SK-N-SH (cell line): ENCODE measurements around the gene IQCK. TPM values are rescaled to one million over a fixed set of nuclear protein-coding genes. Genes with fewer than 3 reads are reported as not detected.

ENCODE experiments used
- CTCF ChIA-PET: fragments of 300-600, 350-600 bp; formaldehyde crosslinking; extraction: SDS; loops from one replicate; lab custom pipeline; 2021; lab: Yijun Ruan, JAX
- POLR2A ChIA-PET: fragments of 350-600 bp; sonication (Branson Sonifier 250); formaldehyde crosslinking; extraction: SDS; loops from one replicate; lab custom pipeline; 2020; ENCODE audit warnings: antibody characterized with exemption, inconsistent platforms; lab: Yijun Ruan, JAX
- DNase-seq: peaks from one replicate; pipeline ENCODE4 v3.0.0; 2012
- H2AFZ ChIP-seq: fragments of 200-600 bp; sonication (generic); 2 replicates; pipeline ENCODE4 v1.8.1; 2016; ENCODE audit warnings: antibody characterized with exemption, mild to moderate bottlenecking, low read depth
- H3F3A ChIP-seq: fragments of 200-600 bp; sonication (generic); replicated peaks from 2 replicates; pipeline ENCODE3; 2016; ENCODE audit warnings: antibody characterized with exemption, mild to moderate bottlenecking; ENCODE audit not compliant: insufficient read depth
- H3K27ac ChIP-seq, 2 experiments: fragments of 200-500 bp in 1 of 2; fragments of 200-600 bp in 1 of 2; sonication (Bioruptor generic) in 1 of 2; sonication (generic), shearing (Covaris generic) in 1 of 2; 2 replicates each; pipeline versions ENCODE4 v1.5.1 to v1.6.1; 2014 to 2016; ENCODE audit warnings: low read depth in 2 of 2, inconsistent platforms in 1 of 2, low read length in 1 of 2, mild to moderate bottlenecking in 1 of 2, mixed read lengths in 1 of 2
- H3K27me3 ChIP-seq: fragments of 200-600 bp; sonication (generic), shearing (Covaris generic); 2 replicates; pipeline ENCODE4 v1.6.1; 2016; ENCODE audit warnings: mixed run types; ENCODE audit not compliant: insufficient read depth
- H3K36me3 ChIP-seq, 2 experiments: fragments of 200-500 bp in 1 of 2; fragments of 200-600 bp in 1 of 2; sonication (Bioruptor generic) in 1 of 2; sonication (generic) in 1 of 2; replicated peaks in 1 of 2; 2 replicates each; pipeline versions ENCODE3 to v1.5.1; 2014 to 2016; ENCODE audit warnings: low read length in 1 of 2, mild to moderate bottlenecking in 1 of 2; ENCODE audit not compliant: insufficient read depth in 2 of 2, control insufficient read depth in 1 of 2
- H3K4me1 ChIP-seq, 2 experiments: fragments of 200-500 bp in 1 of 2; fragments of 200-600 bp in 1 of 2; sonication (Bioruptor generic) in 1 of 2; sonication (generic), shearing (Covaris generic) in 1 of 2; 2 replicates each; pipeline versions ENCODE4 v1.5.1 to v1.6.1; 2014 to 2016; ENCODE audit warnings: low read depth in 1 of 2, low read length in 1 of 2, mixed run types in 1 of 2; ENCODE audit not compliant: insufficient read depth in 2 of 2, control insufficient read depth in 1 of 2
- H3K4me2 ChIP-seq: fragments of 200-600 bp; sonication (generic), shearing (Covaris generic); 2 replicates; pipeline ENCODE4 v1.6.1; 2017; ENCODE audit warnings: mixed run types
- H3K4me3 ChIP-seq, 2 experiments: fragments of 200-500 bp in 1 of 2; fragments of 200-600 bp in 1 of 2; sonication (Bioruptor generic) in 1 of 2; sonication (generic), shearing (Covaris generic) in 1 of 2; 2 replicates each; pipeline versions ENCODE4 v1.5.1 to v1.8.1; 2014 to 2016; ENCODE audit warnings: low read depth in 2 of 2, inconsistent platforms in 1 of 2, low read length in 1 of 2, mild to moderate bottlenecking in 1 of 2, mixed read lengths in 1 of 2, moderate library complexity in 1 of 2
- H3K79me2 ChIP-seq: fragments of 200-600 bp; sonication (generic); 2 replicates; pipeline ENCODE4 v1.8.1; 2017; ENCODE audit warnings: mild to moderate bottlenecking; ENCODE audit not compliant: insufficient read depth
- H3K9ac ChIP-seq: fragments of 200-600 bp; sonication (generic); 2 replicates; pipeline ENCODE4 v1.6.1; 2017; ENCODE audit warnings: mixed run types
- H3K9me2 ChIP-seq: fragments of 200-600 bp; sonication (generic); 2 replicates; pipeline ENCODE4 v1.6.1; 2017; ENCODE audit warnings: mixed run types
- H3K9me3 ChIP-seq: fragments of 200-600 bp; sonication (generic); 2 replicates; pipeline ENCODE4 v1.6.1; 2017; ENCODE audit warnings: mixed run types, mild to moderate bottlenecking, moderate library complexity
- H4K20me1 ChIP-seq: fragments of 200-600 bp; sonication (generic); 2 replicates; pipeline ENCODE4 v1.6.1; 2017; ENCODE audit warnings: mild to moderate bottlenecking, mixed run types; ENCODE audit not compliant: insufficient read depth
- CHD2 ChIP-seq: fragments of 150-350 bp; IDR thresholded peaks from 2 replicates; pipeline ENCODE4 v1.6.1; 2018; ENCODE audit warnings: low read length; ENCODE audit not compliant: partially characterized antibody
- EP300 ChIP-seq, 2 experiments: IDR thresholded peaks; 2 replicates each; pipeline versions ENCODE4 v1.4.0 to v1.6.1; 2012; ENCODE audit warnings: borderline replicate concordance in 1 of 2, low read depth in 1 of 2, low read length in 1 of 2
- FOSL2 ChIP-seq: IDR thresholded peaks from 2 replicates; pipeline ENCODE4 v1.4.0; 2012; ENCODE audit warnings: low read depth, mild to moderate bottlenecking, moderate library complexity, borderline replicate concordance
- FOXJ3 ChIP-seq: sonication (generic); formaldehyde crosslinking; IDR thresholded peaks from 2 replicates; pipeline ENCODE4 v1.5.1; 2020; ENCODE audit warnings: mild to moderate bottlenecking, missing genetic modification reagents
- GABPA ChIP-seq: IDR thresholded peaks from 2 replicates; pipeline ENCODE4 v1.4.0; 2012; ENCODE audit warnings: low read depth, mild to moderate bottlenecking
- IRF3 ChIP-seq: fragments of 150-350 bp; IDR thresholded peaks from 2 replicates; pipeline ENCODE4 v1.6.1; 2016; ENCODE audit warnings: mild to moderate bottlenecking, low read depth, low read length
- JUND ChIP-seq: IDR thresholded peaks from 2 replicates; pipeline ENCODE4 v1.4.0; 2012
- MAX ChIP-seq: IDR thresholded peaks from 2 replicates; pipeline ENCODE4 v1.4.0; 2012; ENCODE audit warnings: low read depth
- MXI1 ChIP-seq: IDR thresholded peaks from 2 replicates; pipeline ENCODE4 v1.6.1; 2012; ENCODE audit warnings: mild to moderate bottlenecking, low read depth, low read length, improper control_type of control experiment
- NFIC ChIP-seq: IDR thresholded peaks from 2 replicates; pipeline ENCODE4 v1.4.0; 2012; ENCODE audit warnings: borderline replicate concordance
- POLR2AphosphoS5 ChIP-seq: IDR thresholded peaks from 2 replicates; pipeline ENCODE4 v1.6.1; 2012; ENCODE audit warnings: low read depth, low read length
- RAD21 ChIP-seq: IDR thresholded peaks from 2 replicates; pipeline ENCODE4 v1.6.1; 2012; ENCODE audit warnings: mild to moderate bottlenecking, low read length
- RFX5 ChIP-seq: IDR thresholded peaks from 2 replicates; pipeline ENCODE4 v1.6.1; 2012; ENCODE audit warnings: mild to moderate bottlenecking, improper control_type of control experiment, low read length
- SIN3A ChIP-seq: IDR thresholded peaks from 2 replicates; pipeline ENCODE4 v1.6.1; 2012; ENCODE audit warnings: low read depth, mild to moderate bottlenecking, low read length, moderate library complexity, borderline replicate concordance
- SMC3 ChIP-seq: IDR thresholded peaks from 2 replicates; pipeline ENCODE4 v1.6.1; 2012; ENCODE audit warnings: low read depth, low read length, improper control_type of control experiment
- TEAD4 ChIP-seq: IDR thresholded peaks from 2 replicates; pipeline ENCODE4 v1.4.0; 2012; ENCODE audit warnings: mild to moderate bottlenecking, borderline replicate concordance; ENCODE audit not compliant: insufficient read depth
- USF1 ChIP-seq: IDR thresholded peaks from 2 replicates; pipeline ENCODE4 v1.4.0; 2012; ENCODE audit warnings: low read depth, borderline replicate concordance
- USF2 ChIP-seq: fragments of 150-350 bp; IDR thresholded peaks from 2 replicates; pipeline ENCODE4 v1.6.1; 2017; ENCODE audit warnings: antibody characterized with exemption, low read length, low read depth, borderline replicate concordance
- ZBTB33 ChIP-seq: IDR thresholded peaks from 2 replicates; pipeline ENCODE4 v1.4.0; 2012; ENCODE audit warnings: low read depth, borderline replicate concordance
- WGBS: methylation state at CpG from one replicate; pipeline ENCODE4 v1.1.6; 2017; ENCODE audit warnings: low lambda C conversion rate; 5-methylcytosine and 5-hydroxymethylcytosine counted together
- polyA plus RNA-seq, 3 experiments: library from polyadenylated mRNA; depleted of rRNA; stranded (reverse); fragments of >200 nt; gene quantifications; 2 replicates each; pipeline ENCODE4 v1.2.3, GENCODE V29; 2012

The IQCK gene
- polyA plus RNA-seq, 1 of the 3 experiments (the other 2 are of a cell fraction) = 7.3 TPM

GRCh38 chr16:19881028-19881427, 163.0 kb downstream of the IQCK start (continued):
- no peak for TF ChIP-seq ZBTB33

- Histone ChIP-seq H3K27ac (no peak overlapping the region), H3F3A (no peaks in the 10 kb centered on the region), H3K27me3 (no peaks in the 10 kb centered on the region), H3K9me2 (no peaks in the 10 kb centered on the region), H4K20me1 (no peaks in the 10 kb centered on the region), H3K9ac (no peak overlapping the region), H3K4me3 (no peak overlapping the region), H3K9me3 (no peaks in the 10 kb centered on the region), H3K4me1 (peaks cover 0 to 3% of the 10 kb centered on the region in 2 experiments; a peak in 1 of 4 replicates), H3K36me3 (no peaks in the 10 kb centered on the region), H3K4me2 (no peak overlapping the region), H3K79me2 (no peaks in the 10 kb centered on the region), H2AFZ (no peak overlapping the region)
- ChIA-PET CTCF (interaction anchor here (0.7 to 1.9 kb wide), 7 partner anchors 25 to 322 kb away, joined by 3 to 6 read pairs (median 3); partner anchors contain the start of genes IQCK and KNOP1), POLR2A (no interaction called here)
- no peak for DNase-seq
- no peak for TF ChIP-seq RFX5
- no peak for TF ChIP-seq USF1
- TF ChIP-seq EP300 (IDR thresholded peaks at IDR 0.05; ENCODE audit: borderline replicate concordance in 1 of 2, low read depth in 1 of 2, low read length in 1 of 2) = no peak
- 80% methylated on average over 6 of the region's 6 CpGs for WGBS
These were observed 163.7 kb downstream of the IQCK start for GRCh38 chr16:19881783-19882182.

- no peak overlapping the region for H3K4me3 ChIP-seq
- no peaks in the 10 kb centered on the region for H3F3A ChIP-seq
- H3K4me1 ChIP-seq = peaks cover 0 to 3% of the 10 kb centered on the region in 2 experiments; a peak in 1 of 4 replicates
- no peak overlapping the region for H3K4me2 ChIP-seq
- no peak overlapping the region for H3K9ac ChIP-seq
- DNase-seq = no peak
- no peaks in the 10 kb centered on the region for H4K20me1 ChIP-seq
- H3K9me2 ChIP-seq = no peaks in the 10 kb centered on the region
- POLR2A ChIA-PET = no interaction called here
- WGBS = 94% methylated on average over 9 of the region's 9 CpGs
- H3K79me2 ChIP-seq = no peaks in the 10 kb centered on the region
- CTCF ChIA-PET = interaction anchor here (1.1 to 1.9 kb wide), 6 partner anchors 25 to 322 kb away, joined by 3 to 6 read pairs (median 4); partner anchors contain the start of genes IQCK and KNOP1
- no peak overlapping the region for H3K27ac ChIP-seq
- no peak overlapping the region for H2AFZ ChIP-seq
- no peaks in the 10 kb centered on the region for H3K9me3 ChIP-seq
- H3K27me3 ChIP-seq = no peaks in the 10 kb centered on the region
- H3K36me3 ChIP-seq = no peaks in the 10 kb centered on the region
- no peak for TF ChIP-seq POLR2AphosphoS5
- TF ChIP-seq USF2 = no peak
- no peak for TF ChIP-seq FOSL2
- no peak for TF ChIP-seq NFIC
- no peak for TF ChIP-seq RAD21
- TF ChIP-seq JUND = no peak
- no peak for TF ChIP-seq TEAD4
- no peak for TF ChIP-seq MXI1
- TF ChIP-seq IRF3 = no peak
- TF ChIP-seq EP300 (IDR thresholded peaks at IDR 0.05; ENCODE audit: borderline replicate concordance in 1 of 2, low read depth in 1 of 2, low read length in 1 of 2) = no peak
- TF ChIP-seq GABPA = no peak
- TF ChIP-seq FOXJ3 (CRISPR knock-in tag) = no peak
- no peak for TF ChIP-seq CHD2
- TF ChIP-seq USF1 = no peak
- TF ChIP-seq MAX = no peak
- no peak for TF ChIP-seq SIN3A
- no peak for TF ChIP-seq SMC3
These were observed 164.1 kb downstream of the IQCK start for GRCh38 chr16:19882186-19882585.
